SK-N-SH (cell line): ENCODE data around the gene SDK1. TPM values are rescaled to one million over a fixed set of nuclear protein-coding genes. Genes with fewer than 3 reads are reported as not detected.

Source experiments
- CTCF ChIA-PET: fragments of 300-600, 350-600 bp; formaldehyde crosslinking; extraction: SDS; loops from one replicate; lab custom pipeline; 2021; lab: Yijun Ruan, JAX
- POLR2A ChIA-PET: fragments of 350-600 bp; sonication (Branson Sonifier 250); formaldehyde crosslinking; extraction: SDS; loops from one replicate; lab custom pipeline; 2020; ENCODE audit warnings: antibody characterized with exemption, inconsistent platforms; lab: Yijun Ruan, JAX
- DNase-seq: peaks from one replicate; pipeline ENCODE4 v3.0.0; 2012
- H2AFZ ChIP-seq: fragments of 200-600 bp; sonication (generic); 2 replicates; pipeline ENCODE4 v1.8.1; 2016; ENCODE audit warnings: antibody characterized with exemption, mild to moderate bottlenecking, low read depth
- H3F3A ChIP-seq: fragments of 200-600 bp; sonication (generic); replicated peaks from 2 replicates; pipeline ENCODE3; 2016; ENCODE audit warnings: antibody characterized with exemption, mild to moderate bottlenecking; ENCODE audit not compliant: insufficient read depth
- H3K27ac ChIP-seq, 2 experiments: fragments of 200-500 bp in 1 of 2; fragments of 200-600 bp in 1 of 2; sonication (Bioruptor generic) in 1 of 2; sonication (generic), shearing (Covaris generic) in 1 of 2; 2 replicates each; pipeline versions ENCODE4 v1.5.1 to v1.6.1; 2014 to 2016; ENCODE audit warnings: low read depth in 2 of 2, inconsistent platforms in 1 of 2, low read length in 1 of 2, mild to moderate bottlenecking in 1 of 2, mixed read lengths in 1 of 2
- H3K27me3 ChIP-seq: fragments of 200-600 bp; sonication (generic), shearing (Covaris generic); 2 replicates; pipeline ENCODE4 v1.6.1; 2016; ENCODE audit warnings: mixed run types; ENCODE audit not compliant: insufficient read depth
- H3K36me3 ChIP-seq, 2 experiments: fragments of 200-500 bp in 1 of 2; fragments of 200-600 bp in 1 of 2; sonication (Bioruptor generic) in 1 of 2; sonication (generic) in 1 of 2; replicated peaks in 1 of 2; 2 replicates each; pipeline versions ENCODE3 to v1.5.1; 2014 to 2016; ENCODE audit warnings: low read length in 1 of 2, mild to moderate bottlenecking in 1 of 2; ENCODE audit not compliant: insufficient read depth in 2 of 2, control insufficient read depth in 1 of 2
- H3K4me1 ChIP-seq, 2 experiments: fragments of 200-500 bp in 1 of 2; fragments of 200-600 bp in 1 of 2; sonication (Bioruptor generic) in 1 of 2; sonication (generic), shearing (Covaris generic) in 1 of 2; 2 replicates each; pipeline versions ENCODE4 v1.5.1 to v1.6.1; 2014 to 2016; ENCODE audit warnings: low read depth in 1 of 2, low read length in 1 of 2, mixed run types in 1 of 2; ENCODE audit not compliant: insufficient read depth in 2 of 2, control insufficient read depth in 1 of 2
- H3K4me2 ChIP-seq: fragments of 200-600 bp; sonication (generic), shearing (Covaris generic); 2 replicates; pipeline ENCODE4 v1.6.1; 2017; ENCODE audit warnings: mixed run types
- H3K4me3 ChIP-seq, 2 experiments: fragments of 200-500 bp in 1 of 2; fragments of 200-600 bp in 1 of 2; sonication (Bioruptor generic) in 1 of 2; sonication (generic), shearing (Covaris generic) in 1 of 2; 2 replicates each; pipeline versions ENCODE4 v1.5.1 to v1.8.1; 2014 to 2016; ENCODE audit warnings: low read depth in 2 of 2, inconsistent platforms in 1 of 2, low read length in 1 of 2, mild to moderate bottlenecking in 1 of 2, mixed read lengths in 1 of 2, moderate library complexity in 1 of 2
- H3K79me2 ChIP-seq: fragments of 200-600 bp; sonication (generic); 2 replicates; pipeline ENCODE4 v1.8.1; 2017; ENCODE audit warnings: mild to moderate bottlenecking; ENCODE audit not compliant: insufficient read depth
- H3K9ac ChIP-seq: fragments of 200-600 bp; sonication (generic); 2 replicates; pipeline ENCODE4 v1.6.1; 2017; ENCODE audit warnings: mixed run types
- H3K9me2 ChIP-seq: fragments of 200-600 bp; sonication (generic); 2 replicates; pipeline ENCODE4 v1.6.1; 2017; ENCODE audit warnings: mixed run types
- H3K9me3 ChIP-seq: fragments of 200-600 bp; sonication (generic); 2 replicates; pipeline ENCODE4 v1.6.1; 2017; ENCODE audit warnings: mixed run types, mild to moderate bottlenecking, moderate library complexity
- H4K20me1 ChIP-seq: fragments of 200-600 bp; sonication (generic); 2 replicates; pipeline ENCODE4 v1.6.1; 2017; ENCODE audit warnings: mild to moderate bottlenecking, mixed run types; ENCODE audit not compliant: insufficient read depth
- EZH2phosphoT487 ChIP-seq: fragments of 200-600 bp; sonication (generic); IDR thresholded peaks from 2 replicates; pipeline ENCODE4 v1.6.1; 2017; ENCODE audit warnings: low read depth, mixed run types, mild to moderate bottlenecking, antibody characterized with exemption, moderate library complexity, borderline replicate concordance
- GABPA ChIP-seq: IDR thresholded peaks from 2 replicates; pipeline ENCODE4 v1.4.0; 2012; ENCODE audit warnings: low read depth, mild to moderate bottlenecking
- POLR2AphosphoS5 ChIP-seq: IDR thresholded peaks from 2 replicates; pipeline ENCODE4 v1.6.1; 2012; ENCODE audit warnings: low read depth, low read length
- RCOR1 ChIP-seq: fragments of 150-350 bp; IDR thresholded peaks from 2 replicates; pipeline ENCODE4 v1.6.1; 2017; ENCODE audit warnings: antibody characterized with exemption, low read length
- REST ChIP-seq: IDR thresholded peaks from 2 replicates; pipeline ENCODE4 v1.6.1; 2012; ENCODE audit warnings: mild to moderate bottlenecking, low read depth, low read length, moderate library complexity
- RFX5 ChIP-seq: IDR thresholded peaks from 2 replicates; pipeline ENCODE4 v1.6.1; 2012; ENCODE audit warnings: mild to moderate bottlenecking, improper control_type of control experiment, low read length
- SIN3A ChIP-seq: IDR thresholded peaks from 2 replicates; pipeline ENCODE4 v1.6.1; 2012; ENCODE audit warnings: low read depth, mild to moderate bottlenecking, low read length, moderate library complexity, borderline replicate concordance
- SMC3 ChIP-seq: IDR thresholded peaks from 2 replicates; pipeline ENCODE4 v1.6.1; 2012; ENCODE audit warnings: low read depth, low read length, improper control_type of control experiment
- WGBS: methylation state at CpG from one replicate; pipeline ENCODE4 v1.1.6; 2017; ENCODE audit warnings: low lambda C conversion rate; 5-methylcytosine and 5-hydroxymethylcytosine counted together
- polyA plus RNA-seq, 3 experiments: library from polyadenylated mRNA; depleted of rRNA; stranded (reverse); fragments of >200 nt; gene quantifications; 2 replicates each; pipeline ENCODE4 v1.2.3, GENCODE V29; 2012
- TF ChIP-seq, protein P1 (sequence below): IDR thresholded peaks from 2 replicates; pipeline ENCODE4 v1.4.0; 2012; ENCODE audit warnings: low read depth, borderline replicate concordance
- TF ChIP-seq, protein P2 (sequence below): IDR thresholded peaks from 2 replicates; pipeline ENCODE4 v1.4.0; 2012; ENCODE audit warnings: low read depth, borderline replicate concordance
- TF ChIP-seq, protein P3 (sequence below): fragments of 200-600 bp; sonication (generic); IDR thresholded peaks from 2 replicates; pipeline ENCODE4 v1.6.1; 2017; ENCODE audit warnings: antibody characterized with exemption, mild to moderate bottlenecking, moderate library complexity

SDK1 gene
- polyA plus RNA-seq, 1 of the 3 experiments (the other 2 are of a cell fraction) = 1.2 TPM

DNA sequence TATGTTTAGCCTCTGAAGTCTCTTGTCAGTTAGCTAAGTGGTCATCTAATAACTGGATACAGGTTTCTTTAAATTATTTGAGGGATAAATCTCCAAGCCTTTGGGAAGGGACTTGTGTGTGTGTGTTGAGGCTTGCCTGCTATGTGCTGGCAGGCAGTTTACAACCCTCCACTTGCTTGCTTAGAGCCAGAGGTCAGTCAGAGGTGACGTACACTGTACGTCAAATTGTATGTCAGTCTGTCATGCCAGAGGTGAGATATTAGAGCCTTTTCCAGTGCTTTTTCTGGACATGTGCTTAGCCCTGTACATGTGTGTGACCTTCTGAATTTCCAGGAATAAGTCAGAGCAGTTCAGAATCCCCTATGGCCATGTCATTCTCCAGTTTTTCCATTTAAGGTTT, 438.9 kb downstream of the SDK1 start:
- TF ChIP-seq, protein P1, sequence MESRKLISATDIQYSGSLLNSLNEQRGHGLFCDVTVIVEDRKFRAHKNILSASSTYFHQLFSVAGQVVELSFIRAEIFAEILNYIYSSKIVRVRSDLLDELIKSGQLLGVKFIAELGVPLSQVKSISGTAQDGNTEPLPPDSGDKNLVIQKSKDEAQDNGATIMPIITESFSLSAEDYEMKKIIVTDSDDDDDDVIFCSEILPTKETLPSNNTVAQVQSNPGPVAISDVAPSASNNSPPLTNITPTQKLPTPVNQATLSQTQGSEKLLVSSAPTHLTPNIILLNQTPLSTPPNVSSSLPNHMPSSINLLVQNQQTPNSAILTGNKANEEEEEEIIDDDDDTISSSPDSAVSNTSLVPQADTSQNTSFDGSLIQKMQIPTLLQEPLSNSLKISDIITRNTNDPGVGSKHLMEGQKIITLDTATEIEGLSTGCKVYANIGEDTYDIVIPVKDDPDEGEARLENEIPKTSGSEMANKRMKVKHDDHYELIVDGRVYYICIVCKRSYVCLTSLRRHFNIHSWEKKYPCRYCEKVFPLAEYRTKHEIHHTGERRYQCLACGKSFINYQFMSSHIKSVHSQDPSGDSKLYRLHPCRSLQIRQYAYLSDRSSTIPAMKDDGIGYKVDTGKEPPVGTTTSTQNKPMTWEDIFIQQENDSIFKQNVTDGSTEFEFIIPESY = no peak
- TF ChIP-seq REST (no peak), RFX5 (no peak), EZH2phosphoT487 (no peak), RCOR1 (no peak), POLR2AphosphoS5 (no peak), SIN3A (no peak), SMC3 (no peak), GABPA (no peak)
- TF ChIP-seq, protein P2, sequence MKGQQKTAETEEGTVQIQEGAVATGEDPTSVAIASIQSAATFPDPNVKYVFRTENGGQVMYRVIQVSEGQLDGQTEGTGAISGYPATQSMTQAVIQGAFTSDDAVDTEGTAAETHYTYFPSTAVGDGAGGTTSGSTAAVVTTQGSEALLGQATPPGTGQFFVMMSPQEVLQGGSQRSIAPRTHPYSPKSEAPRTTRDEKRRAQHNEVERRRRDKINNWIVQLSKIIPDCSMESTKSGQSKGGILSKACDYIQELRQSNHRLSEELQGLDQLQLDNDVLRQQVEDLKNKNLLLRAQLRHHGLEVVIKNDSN = no peak
- TF ChIP-seq, protein P3, sequence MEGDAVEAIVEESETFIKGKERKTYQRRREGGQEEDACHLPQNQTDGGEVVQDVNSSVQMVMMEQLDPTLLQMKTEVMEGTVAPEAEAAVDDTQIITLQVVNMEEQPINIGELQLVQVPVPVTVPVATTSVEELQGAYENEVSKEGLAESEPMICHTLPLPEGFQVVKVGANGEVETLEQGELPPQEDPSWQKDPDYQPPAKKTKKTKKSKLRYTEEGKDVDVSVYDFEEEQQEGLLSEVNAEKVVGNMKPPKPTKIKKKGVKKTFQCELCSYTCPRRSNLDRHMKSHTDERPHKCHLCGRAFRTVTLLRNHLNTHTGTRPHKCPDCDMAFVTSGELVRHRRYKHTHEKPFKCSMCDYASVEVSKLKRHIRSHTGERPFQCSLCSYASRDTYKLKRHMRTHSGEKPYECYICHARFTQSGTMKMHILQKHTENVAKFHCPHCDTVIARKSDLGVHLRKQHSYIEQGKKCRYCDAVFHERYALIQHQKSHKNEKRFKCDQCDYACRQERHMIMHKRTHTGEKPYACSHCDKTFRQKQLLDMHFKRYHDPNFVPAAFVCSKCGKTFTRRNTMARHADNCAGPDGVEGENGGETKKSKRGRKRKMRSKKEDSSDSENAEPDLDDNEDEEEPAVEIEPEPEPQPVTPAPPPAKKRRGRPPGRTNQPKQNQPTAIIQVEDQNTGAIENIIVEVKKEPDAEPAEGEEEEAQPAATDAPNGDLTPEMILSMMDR = no peak
- Histone ChIP-seq H4K20me1 (no peaks in the 10 kb centered on the region), H3K27me3 (no peaks in the 10 kb centered on the region), H3K27ac (no peak overlapping the region), H3K4me2 (no peak overlapping the region), H3K9me3 (peaks cover 7% of the 10 kb centered on the region; the same call in 1 of the 2 replicates), H3K4me1 (no peaks in the 10 kb centered on the region), H3K36me3 (no peaks in the 10 kb centered on the region), H3K79me2 (no peaks in the 10 kb centered on the region), H3K9ac (no peak overlapping the region), H3K9me2 (no peaks in the 10 kb centered on the region), H2AFZ (no peak overlapping the region), H3F3A (no peaks in the 10 kb centered on the region), H3K4me3 (no peak overlapping the region; a peak in 1 of 4 replicates)
- DNase-seq = no peak
- POLR2A ChIA-PET = no interaction called here
- WGBS = 89% methylated on average over 2 of the region's 2 CpGs
- CTCF ChIA-PET = no interaction called here
